Breast epithelium (tissue), 4 donors: Measurements from ENCODE around the gene PIK3R5. TPM values are rescaled to one million over a fixed set of nuclear protein-coding genes. Genes with fewer than 3 reads are reported as not detected.

ENCODE experiments used
- DNase-seq, 2 donors: peaks; one replicate each; pipeline ENCODE4 v3.0.0-alpha.2; 2019; ENCODE audit warnings: low spot score in 2 of 2
- H3K27ac ChIP-seq, 2 donors: fragments of 200-600 bp; sonication (generic) in 1 of 2; one replicate each; pipeline ENCODE4 v1.5.1; 2016 to 2019; ENCODE audit warnings: mild to moderate bottlenecking in 1 of 2
- H3K27me3 ChIP-seq, 2 donors: fragments of 200-600 bp; sonication (generic) in 1 of 2; one replicate each; pipeline versions ENCODE4 v1.5.1 to v1.6.0; 2017 to 2019; ENCODE audit warnings: control low read depth in 1 of 2, mild to moderate bottlenecking in 1 of 2
- H3K36me3 ChIP-seq: fragments of 200-600 bp; one replicate; pipeline ENCODE4 v1.5.1; 2019
- H3K4me1 ChIP-seq, 2 donors: fragments of 200-600 bp; sonication (generic); one replicate each; pipeline ENCODE4 v1.5.1; 2016 to 2019; ENCODE audit warnings: control low read depth in 1 of 2
- H3K4me3 ChIP-seq, 3 donors: fragments of 200-600 bp; sonication (generic); 1 replicate in 2 of 3; 2 replicates in 1 of 3; pipeline ENCODE4 v1.5.1; 2016 to 2019; ENCODE audit warnings: mild to moderate bottlenecking in 3 of 3, moderate library complexity in 2 of 3
- H3K9me3 ChIP-seq, 2 donors: fragments of 200-600 bp; sonication (generic) in 1 of 2; one replicate each; pipeline ENCODE4 v1.5.1; 2016 to 2019; ENCODE audit warnings: control low read depth in 1 of 2
- CTCF ChIP-seq, 3 donors: fragments of 450-650 bp; IDR thresholded peaks; one replicate each; pipeline ENCODE4 v1.5.1; 2016 to 2017; ENCODE audit warnings: antibody characterized with exemption in 3 of 3, mild to moderate bottlenecking in 3 of 3, moderate library complexity in 3 of 3
- POLR2A ChIP-seq: fragments of 450-650 bp; IDR thresholded peaks from one replicate; pipeline ENCODE4 v1.6.1; 2016; ENCODE audit warnings: antibody characterized with exemption, mild to moderate bottlenecking, moderate library complexity
- POLR2AphosphoS5 ChIP-seq, 3 donors: sonication (generic); formaldehyde crosslinking; IDR thresholded peaks; one replicate each; pipeline ENCODE4 v1.6.1; 2017; ENCODE audit warnings: antibody characterized with exemption in 3 of 3
- intact Hi-C: fragments of 100-400 bp; cut with DNase I; formaldehyde crosslinking; loops from one replicate; pipeline ENCODE4 v1.15.1; 2023; ENCODE audit warnings: low total_unique reads
- total RNA-seq, 3 donors: library from RNA; depleted of rRNA; stranded (reverse); fragments of >200 nt; gene quantifications; one replicate each; pipeline ENCODE4 v1.1.0, GENCODE V29; 2016

PIK3R5 gene
- total RNA-seq, 3 donors from 2014 or later = 9.8 to 28.6 (median 12.3) TPM

- Histone ChIP-seq H3K4me1 (no peaks in the 10 kb centered on the region), H3K36me3 (no peaks in the 10 kb centered on the region), H3K27me3 (no peaks in the 10 kb centered on the region), H3K9me3 (no peaks in the 10 kb centered on the region), H3K27ac (no peak overlapping the region), H3K4me3 (no peak overlapping the region)
- no peak for DNase-seq
- intact Hi-C loops = no loop called here
- TF ChIP-seq CTCF (IDR thresholded peaks at IDR 0.05) (no peak), POLR2AphosphoS5 (IDR thresholded peaks at IDR 0.05) (no peak), POLR2A (no peak)
Measured at GRCh38 chr17:8900626-8901585, 64.6 kb downstream of the PIK3R5 start.

GRCh38 chr17:8900207-8900606 lies 65.3 kb downstream of the PIK3R5 start:
- Histone ChIP-seq H3K27ac (no peak overlapping the region), H3K9me3 (no peaks in the 10 kb centered on the region), H3K27me3 (no peaks in the 10 kb centered on the region), H3K4me3 (no peak overlapping the region), H3K36me3 (no peaks in the 10 kb centered on the region), H3K4me1 (no peaks in the 10 kb centered on the region)
- no peak for TF ChIP-seq CTCF (IDR thresholded peaks at IDR 0.05)
- no peak for TF ChIP-seq POLR2A
- TF ChIP-seq POLR2AphosphoS5 (IDR thresholded peaks at IDR 0.05) = no peak
- intact Hi-C loops = no loop called here
- DNase-seq = no peak

GRCh38 chr17:8898636-8899035 lies 66.9 kb downstream of the PIK3R5 start:
- intact Hi-C loops = no loop called here
- Histone ChIP-seq H3K36me3 (no peaks in the 10 kb centered on the region), H3K4me3 (no peak overlapping the region), H3K9me3 (no peaks in the 10 kb centered on the region), H3K27me3 (no peaks in the 10 kb centered on the region), H3K4me1 (no peaks in the 10 kb centered on the region), H3K27ac (no peak overlapping the region)
- TF ChIP-seq CTCF (IDR thresholded peaks at IDR 0.05) (no peak), POLR2AphosphoS5 (IDR thresholded peaks at IDR 0.05) (no peak)
- DNase-seq = no peak

- no peak for DNase-seq
- no peaks in the 10 kb centered on the region for H3K36me3 ChIP-seq
- H3K27ac ChIP-seq = no peak overlapping the region
- no peak overlapping the region for H3K4me3 ChIP-seq
- no peaks in the 10 kb centered on the region for H3K4me1 ChIP-seq
- no peaks in the 10 kb centered on the region for H3K9me3 ChIP-seq
- TF ChIP-seq POLR2A = no peak
- intact Hi-C loops = no loop called here
- H3K27me3 ChIP-seq = no peaks in the 10 kb centered on the region
Measured at GRCh38 chr17:8898126-8898525, 67.4 kb downstream of the PIK3R5 start.

- intact Hi-C loops = no loop called here
- Histone ChIP-seq H3K27ac (no peak overlapping the region), H3K27me3 (no peaks in the 10 kb centered on the region), H3K9me3 (no peaks in the 10 kb centered on the region), H3K36me3 (no peaks in the 10 kb centered on the region), H3K4me1 (no peaks in the 10 kb centered on the region), H3K4me3 (no peak overlapping the region)
- TF ChIP-seq POLR2A (no peak), CTCF (IDR thresholded peaks at IDR 0.05) (no peak), POLR2AphosphoS5 (IDR thresholded peaks at IDR 0.05) (no peak)
- peak in 1 of 2 donors; percentile 40 for DNase-seq
Measured at GRCh38 chr17:8896641-8897635, 68.6 kb downstream of the PIK3R5 start.
